KBM-7 (cell line): ENCODE measurements around the gene TRIM47.
A peak's percentile ranks its signal among the peaks of the same experiment; 100 is the strongest.
"Not testable (repeated sequence)": the region's sequence is repeated elsewhere in the genome, so short reads cannot be mapped to it uniquely, and the experiment has no call there.

Experiments
- DNase-seq: peaks from one replicate; pipeline ENCODE4 v3.0.0-alpha.2; 2015
- in situ Hi-C: fragments of 300-500 bp; cut with MboI; formaldehyde crosslinking; loops from 2 replicates; pipeline ENCODE4 v1.14.3; 2020; ENCODE audit warnings: low sequenced_read_pairs, low pct_unique_long_range_greater_than_20kb, mixed read lengths

TRIM47 gene

GRCh38 chr17:75874323-75875181, 3.8 kb downstream of the TRIM47 start:
- no peak for DNase-seq
- in situ Hi-C loops = no loop called here

GRCh38 chr17:75873587-75874322, 4.6 kb downstream of the TRIM47 start:
- DNase-seq = no peak
- in situ Hi-C loops = no loop called here

GRCh38 chr17:75872434-75873351, 5.7 kb downstream of the TRIM47 start:
- DNase-seq = no peak
- in situ Hi-C loops = no loop called here

- in situ Hi-C loops = not testable (repeated sequence)
These were observed 8.2 kb downstream of the TRIM47 start for GRCh38 chr17:75870228-75870627.

GRCh38 chr17:75869282-75870141, 8.9 kb downstream of the TRIM47 start:
- DNase-seq = no peak
- in situ Hi-C loops = no loop called here

More at GRCh38 chr17:75870228-75870627, 8.2 kb downstream of the TRIM47 start:
- DNase-seq = not testable (repeated sequence)

GRCh38 chr17:75868730-75869281, 9.6 kb downstream of the TRIM47 start:
- DNase-seq, in situ Hi-C loops: not testable (repeated sequence)

- in situ Hi-C loops, DNase-seq: not testable (repeated sequence)
These were observed 12.8 kb downstream of the TRIM47 start for GRCh38 chr17:75865404-75866188.

- DNase-seq, in situ Hi-C loops: not testable (repeated sequence)
These were observed 13.5 kb downstream of the TRIM47 start for GRCh38 chr17:75864887-75865286.

GRCh38 chr17:75864448-75864871, 13.9 kb downstream of the TRIM47 start:
- in situ Hi-C loops = no loop called here
- DNase-seq = peak; percentile 90

GRCh38 chr17:75861927-75862317, 16.5 kb downstream of the TRIM47 start:
- in situ Hi-C loops = no loop called here
- DNase-seq = no peak

GRCh38 chr17:75859358-75859757, 19.0 kb downstream of the TRIM47 start:
- in situ Hi-C loops = not testable (repeated sequence)

GRCh38 chr17:75856062-75856756, 22.2 kb downstream of the TRIM47 start:
- DNase-seq = peak; percentile 66
- in situ Hi-C loops = no loop called here

More at GRCh38 chr17:75859358-75859757, 19.0 kb downstream of the TRIM47 start:
- not testable (repeated sequence) for DNase-seq

GRCh38 chr17:75855310-75856061, 22.9 kb downstream of the TRIM47 start, which contains the start of gene WBP2:
TSS of gene WBP2 (minus strand) at chr17:75855335. CDS start at chr17:75855297, 38 bp downstream.
- in situ Hi-C loops = no loop called here
- DNase-seq = peak; percentile 100

GRCh38 chr17:75854881-75855309, 23.5 kb downstream of the TRIM47 start:
- in situ Hi-C loops = no loop called here
- no peak for DNase-seq

GRCh38 chr17:75854101-75854748, 24.2 kb downstream of the TRIM47 start:
- in situ Hi-C loops = no loop called here
- no peak for DNase-seq
